Placental epithelial cell (primary cell): ENCODE data around the gene HMGB1. TPM values are rescaled to one million over a fixed set of nuclear protein-coding genes. Genes with fewer than 3 reads are reported as not detected.

Source experiments
- total RNA-seq: library from RNA; depleted of rRNA; stranded (reverse); fragments of >200 nt; gene quantifications from 2 replicates; pipeline ENCODE4 v1.2.3, GENCODE V29; 2012

The HMGB1 gene
- total RNA-seq, result 74.2 and 189 TPM in 2 replicates

GRCh38 chr13:30465593-30466357 lies at the start of gene HMGB1:
TSS of gene HMGB1 (minus strand) at chr13:30465936. CDS start at chr13:30463680, 2,256 bp downstream.

DNA sequence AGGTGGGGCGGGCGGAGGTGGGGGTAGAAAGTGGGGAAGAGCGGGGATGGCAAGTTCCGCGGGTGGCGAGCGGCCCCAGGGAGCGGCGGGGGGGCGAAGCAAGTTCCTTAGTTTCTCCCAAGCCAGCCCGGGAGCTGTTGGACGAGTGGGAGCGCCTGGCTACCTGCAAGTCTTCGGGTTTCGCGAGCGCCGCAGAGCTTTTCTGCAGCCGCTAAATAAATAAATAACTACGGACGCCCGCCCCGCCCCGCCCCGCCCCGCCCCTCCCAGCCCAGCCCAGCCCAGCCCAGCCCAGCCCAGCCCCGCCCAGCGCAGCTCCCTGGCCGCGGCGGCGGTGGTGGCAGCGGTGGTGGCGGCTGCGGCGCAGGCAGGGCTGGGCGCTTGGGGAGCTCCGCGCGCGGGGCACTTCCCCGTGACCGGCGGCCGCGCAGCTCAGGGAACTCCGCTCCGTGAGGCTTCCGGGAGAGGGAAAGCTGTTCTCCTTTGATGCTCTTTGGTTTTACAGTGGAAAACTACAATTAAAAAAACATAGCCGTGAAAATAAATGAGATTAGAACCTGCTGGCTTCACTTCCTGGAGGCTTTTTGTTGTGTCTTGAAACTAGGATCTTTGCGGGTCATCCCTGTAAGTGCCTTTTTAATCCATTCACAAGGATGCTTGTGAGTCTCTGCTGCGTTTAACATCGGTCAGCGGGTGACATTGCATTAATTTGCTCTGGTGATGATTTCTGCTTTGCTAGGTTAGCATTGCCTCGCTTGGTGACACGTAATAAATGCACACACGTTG lies 43.5 kb downstream of the HMGB1 start, which contains the start of gene UBE2L5:
Gene UBE2L5, plus strand, starts transcription at position 440 of the 786 bp plus-strand sequence. CDS start 5,498 bp downstream, outside the sequence.

Other genes starting within 250 kb of the HMGB1 start
- 12.5 and 13.0 TPM in 2 replicates for gene KATNAL1, start 158.4 kb downstream of the HMGB1 start, total RNA-seq
- gene UBE2L5, start 43.4 kb downstream of the HMGB1 start, total RNA-seq, result under 0.01 TPM in 1 of 2 replicates, not detected in the other
- gene USPL1, start 152.0 kb upstream of the HMGB1 start, total RNA-seq, result 20.4 and 28.1 TPM in 2 replicates